ENCODE measurements around the gene ACSF3. TPM values are rescaled to one million over a fixed set of nuclear protein-coding genes. Genes with fewer than 3 reads are reported as not detected.

Gene ACSF3
- total RNA-seq, 2 experiments from 2014 or later: 44.7 to 49.5 TPM

DNA sequence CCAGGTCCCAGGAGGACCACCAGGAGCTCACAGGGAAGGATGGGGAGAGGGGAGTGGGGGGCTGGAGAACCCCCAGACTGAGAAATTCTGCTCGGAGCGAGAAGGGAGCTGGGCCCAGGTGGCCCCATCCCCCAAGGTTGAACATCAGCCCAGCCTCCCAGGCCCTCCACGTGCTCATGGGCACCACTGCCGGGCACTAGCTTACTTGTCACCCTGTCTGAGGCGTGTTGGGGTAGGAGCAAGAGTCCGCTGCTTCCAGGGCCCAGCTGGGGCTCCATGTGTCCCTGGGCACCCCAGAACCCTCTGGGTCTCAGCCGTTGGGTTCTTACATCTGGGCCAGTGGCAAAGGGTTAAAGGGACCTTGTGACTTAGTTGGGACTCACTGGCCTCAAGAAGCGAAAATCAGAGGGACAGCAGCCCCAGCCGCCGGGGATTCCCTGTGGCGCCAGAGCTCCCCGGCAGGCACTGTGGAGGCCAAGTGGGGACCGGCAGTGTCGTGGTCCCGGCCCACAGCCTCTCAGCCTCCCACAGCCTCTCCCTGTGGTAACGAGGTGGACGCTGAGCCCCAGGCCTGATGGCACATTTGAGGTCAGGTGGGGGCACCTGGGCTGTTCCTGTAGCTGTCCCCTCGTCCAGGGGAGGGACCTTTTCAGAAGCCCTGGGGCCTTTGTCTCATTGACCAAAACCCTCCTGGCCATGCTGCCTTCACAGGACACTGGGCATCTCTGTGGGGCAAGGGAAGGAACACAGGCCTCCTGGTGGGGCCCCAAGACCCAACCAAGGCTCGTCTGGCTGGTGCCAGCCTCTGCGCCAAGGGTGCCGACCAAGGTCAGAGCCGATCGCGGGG, 44.2 kb downstream of the ACSF3 start:
- Mint-ChIP-seq H3K4me3 (no peak overlapping the region), H3K27ac (no peak overlapping the region), H3K9me3 (no peaks in the 10 kb centered on the region), H3K27me3 (no peaks in the 10 kb centered on the region), H3K4me1 (ENCODE audit: low read depth) (no peaks in the 10 kb centered on the region), H3K36me3 (ENCODE audit: low read depth) (peaks cover 51% of the 10 kb centered on the region)
- Histone ChIP-seq H3K9me3 (ENCODE audit: control insufficient read depth in 1 of 2, insufficient read depth in 1 of 2, low read length in 2 of 2) (no peaks in the 10 kb centered on the region), H3K4me3 (ENCODE audit: low read length) (no peak overlapping the region), H3K36me3 (ENCODE audit: insufficient read depth, low read length) (peaks cover 75% of the 10 kb centered on the region), H3K27me3 (ENCODE audit: control insufficient read depth in 1 of 2, insufficient read depth in 2 of 2, low read length in 2 of 2) (no peaks in the 10 kb centered on the region), H3K27ac (ENCODE audit: low read depth in 1 of 2, low read length in 2 of 2) (no peak overlapping the region), H3K4me1 (ENCODE audit: insufficient read depth, low read length) (peaks cover 5% of the 10 kb centered on the region)
- TF ChIP-seq, protein P1, sequence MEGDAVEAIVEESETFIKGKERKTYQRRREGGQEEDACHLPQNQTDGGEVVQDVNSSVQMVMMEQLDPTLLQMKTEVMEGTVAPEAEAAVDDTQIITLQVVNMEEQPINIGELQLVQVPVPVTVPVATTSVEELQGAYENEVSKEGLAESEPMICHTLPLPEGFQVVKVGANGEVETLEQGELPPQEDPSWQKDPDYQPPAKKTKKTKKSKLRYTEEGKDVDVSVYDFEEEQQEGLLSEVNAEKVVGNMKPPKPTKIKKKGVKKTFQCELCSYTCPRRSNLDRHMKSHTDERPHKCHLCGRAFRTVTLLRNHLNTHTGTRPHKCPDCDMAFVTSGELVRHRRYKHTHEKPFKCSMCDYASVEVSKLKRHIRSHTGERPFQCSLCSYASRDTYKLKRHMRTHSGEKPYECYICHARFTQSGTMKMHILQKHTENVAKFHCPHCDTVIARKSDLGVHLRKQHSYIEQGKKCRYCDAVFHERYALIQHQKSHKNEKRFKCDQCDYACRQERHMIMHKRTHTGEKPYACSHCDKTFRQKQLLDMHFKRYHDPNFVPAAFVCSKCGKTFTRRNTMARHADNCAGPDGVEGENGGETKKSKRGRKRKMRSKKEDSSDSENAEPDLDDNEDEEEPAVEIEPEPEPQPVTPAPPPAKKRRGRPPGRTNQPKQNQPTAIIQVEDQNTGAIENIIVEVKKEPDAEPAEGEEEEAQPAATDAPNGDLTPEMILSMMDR (IDR thresholded peaks at IDR 0.05): no peak
- ChIA-PET POLR2A (no interaction called here), CTCF (no interaction called here)
- ATAC-seq (ENCODE audit: poor library complexity): no peak
- peak in 1 of 14 experiments; percentile 11 for DNase-seq
- intact Hi-C loops (cut with DNase I, micrococcal nuclease): no loop called here

DNA sequence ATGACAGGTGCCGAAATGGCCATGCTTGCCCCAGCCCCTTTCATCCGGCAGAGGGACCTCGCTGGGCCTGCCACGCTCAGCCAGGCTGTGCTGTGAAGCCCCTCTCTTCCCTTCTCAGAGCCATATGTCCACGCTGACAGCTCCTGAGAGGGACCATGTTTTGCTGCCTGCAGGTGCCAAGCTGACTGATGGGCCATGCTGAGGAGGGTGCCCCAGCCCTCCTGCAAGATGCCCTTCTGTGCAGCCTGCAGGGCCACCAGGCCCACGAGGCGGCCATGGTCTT, 44.8 kb downstream of the ACSF3 start:
- Mint-ChIP-seq H3K27me3 (no peaks in the 10 kb centered on the region), H3K4me3 (no peak overlapping the region), H3K4me1 (ENCODE audit: low read depth) (no peaks in the 10 kb centered on the region), H3K36me3 (ENCODE audit: low read depth) (peaks cover 51% of the 10 kb centered on the region), H3K27ac (no peak overlapping the region), H3K9me3 (no peaks in the 10 kb centered on the region)
- POLR2A ChIA-PET: no interaction called here
- DNase-seq (peak in 1 of 14 experiments; percentile 9), ATAC-seq (ENCODE audit: poor library complexity) (no peak)
- Histone ChIP-seq H3K4me3 (ENCODE audit: low read length) (no peak overlapping the region), H3K36me3 (ENCODE audit: insufficient read depth, low read length) (peaks cover 69% of the 10 kb centered on the region), H3K9me3 (ENCODE audit: control insufficient read depth in 1 of 2, insufficient read depth in 1 of 2, low read length in 2 of 2) (no peaks in the 10 kb centered on the region), H3K27ac (ENCODE audit: low read depth in 1 of 2, low read length in 2 of 2) (no peak overlapping the region), H3K27me3 (ENCODE audit: control insufficient read depth in 1 of 2, insufficient read depth in 2 of 2, low read length in 2 of 2) (no peaks in the 10 kb centered on the region), H3K4me1 (ENCODE audit: insufficient read depth, low read length) (peaks cover 5% of the 10 kb centered on the region)
- TF ChIP-seq, protein P1 (IDR thresholded peaks at IDR 0.05): no peak
- intact Hi-C loops (cut with DNase I, micrococcal nuclease): no loop called here
- CTCF ChIA-PET: no interaction called here

DNA sequence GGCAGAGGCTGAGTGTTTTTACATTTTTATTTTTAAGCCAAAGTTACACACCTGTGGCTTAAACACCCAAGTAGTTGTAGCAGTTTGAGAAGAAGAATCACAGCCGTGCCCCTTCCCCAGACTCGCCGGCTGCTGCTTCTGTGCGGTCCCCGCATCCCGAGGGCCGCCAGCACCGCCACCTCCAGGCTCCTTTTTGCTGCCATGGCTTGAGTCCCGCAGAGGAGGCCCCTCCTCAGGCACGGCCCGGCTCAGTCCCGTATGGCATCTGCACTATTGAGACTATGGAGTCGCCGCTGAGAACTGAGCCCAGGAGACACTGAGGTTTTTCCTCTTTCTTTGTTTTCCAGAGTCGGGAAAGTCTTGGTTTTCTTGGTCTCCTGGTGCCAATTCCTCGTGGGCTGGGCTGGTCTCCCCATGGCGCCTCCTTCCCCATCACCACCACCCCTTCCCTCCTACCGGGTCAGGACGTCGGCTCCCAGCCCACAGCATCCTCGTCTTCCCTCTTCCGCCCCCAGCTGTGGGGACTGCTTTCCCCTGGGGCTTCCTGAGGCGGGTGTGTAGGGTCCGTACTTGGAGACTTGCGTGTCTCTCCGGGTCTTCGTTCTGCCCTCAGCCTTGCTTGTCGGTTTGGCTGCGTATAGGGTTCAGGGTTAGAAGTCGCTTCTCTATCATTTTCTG, 45.3 kb downstream of the ACSF3 start:
- no peak for ATAC-seq (ENCODE audit: poor library complexity)
- Histone ChIP-seq H3K27me3 (ENCODE audit: control insufficient read depth in 1 of 2, insufficient read depth in 2 of 2, low read length in 2 of 2) (no peaks in the 10 kb centered on the region), H3K9me3 (ENCODE audit: control insufficient read depth in 1 of 2, insufficient read depth in 1 of 2, low read length in 2 of 2) (no peaks in the 10 kb centered on the region), H3K36me3 (ENCODE audit: insufficient read depth, low read length) (peaks cover 64% of the 10 kb centered on the region), H3K4me3 (ENCODE audit: low read length) (no peak overlapping the region), H3K27ac (ENCODE audit: low read depth in 1 of 2, low read length in 2 of 2) (no peak overlapping the region), H3K4me1 (ENCODE audit: insufficient read depth, low read length) (peaks cover 5% of the 10 kb centered on the region)
- no peak overlapping the region for H3K27ac Mint-ChIP-seq
- POLR2A ChIA-PET: no interaction called here
- no peaks in the 10 kb centered on the region for H3K4me1 Mint-ChIP-seq (ENCODE audit: low read depth)
- H3K36me3 Mint-ChIP-seq (ENCODE audit: low read depth): peaks cover 49% of the 10 kb centered on the region
- DNase-seq: peak in 1 of 14 experiments; percentile 9
- TF ChIP-seq, protein P1 (IDR thresholded peaks at IDR 0.05): no peak
- intact Hi-C loops (cut with DNase I, micrococcal nuclease): no loop called here
- CTCF ChIA-PET: no interaction called here
- no peaks in the 10 kb centered on the region for H3K27me3 Mint-ChIP-seq
- H3K4me3 Mint-ChIP-seq: no peak overlapping the region
- no peaks in the 10 kb centered on the region for H3K9me3 Mint-ChIP-seq

All from CD4-positive, alpha-beta T cell (primary cell).